ENCODE measurements around the gene CELF1. TPM values are rescaled to one million over a fixed set of nuclear protein-coding genes. Genes with fewer than 3 reads are reported as not detected.
"Not testable (repeated sequence)": the region's sequence is repeated elsewhere in the genome, so short reads cannot be mapped to it uniquely, and the experiment has no call there.

The CELF1 gene
- total RNA-seq, 6 experiments from 2014 or later, result 66.3 to 86.5 (median 71.7) TPM

- Histone ChIP-seq H3K9me3 (no peaks in the 10 kb centered on the region), H3K36me3 (no peaks in the 10 kb centered on the region), H3K4me3 (no peak overlapping the region), H3K27ac (peak overlapping the region in 1 of 3 donors; percentile 26), H3K4me1 (peaks cover 0 to 58% (median 16%) of the 10 kb centered on the region in 4 donors), H3K27me3 (no peaks in the 10 kb centered on the region)
- no peak for TF ChIP-seq CTCF (IDR thresholded peaks at IDR 0.05)
- TF ChIP-seq POLR2A (IDR thresholded peaks at IDR 0.05), result no peak
- no peak for DNase-seq
- intact Hi-C loops (cut with DNase I), result no loop called here
- ATAC-seq, result no peak
- 88% methylated on average over 6 of the region's 6 CpGs for WGBS (ENCODE audit: insufficient coverage, low coverage, low lambda C conversion rate, missing lambda C conversion rate)
These were observed 25.7 kb downstream of the CELF1 start for GRCh38 chr11:47527186-47527585.

- Histone ChIP-seq H3K4me1 (peaks cover 0 to 51% (median 15%) of the 10 kb centered on the region in 4 donors), H3K27ac (peak overlapping the region in 2 of 3 donors; percentile 7 to 13)
- intact Hi-C loops (cut with DNase I); DNase-seq; H3K4me3 ChIP-seq; H3K9me3 ChIP-seq; H3K27me3 ChIP-seq; H3K36me3 ChIP-seq; ATAC-seq: not testable (repeated sequence)
- 51% methylated on average over 9 of the region's 9 CpGs for WGBS (ENCODE audit: insufficient coverage, low coverage, low lambda C conversion rate, missing lambda C conversion rate)
These were observed 26.9 kb downstream of the CELF1 start for GRCh38 chr11:47526032-47526431.

- H3K4me1 ChIP-seq, result peaks cover 0 to 51% (median 15%) of the 10 kb centered on the region in 4 donors
- intact Hi-C loops (cut with DNase I), result no loop called here
- peak; percentile 39 to 68 (median 56) for ATAC-seq
- H3K27ac ChIP-seq, result peak overlapping the region in 2 of 3 donors; percentile 50 to 64
- 17% methylated on average over 6 of the region's 9 CpGs for WGBS (ENCODE audit: insufficient coverage, low coverage, low lambda C conversion rate, missing lambda C conversion rate)
- no peak overlapping the region for H3K4me3 ChIP-seq
- DNase-seq, result no peak
- no peaks in the 10 kb centered on the region for H3K27me3 ChIP-seq
- no peak for TF ChIP-seq POLR2A (IDR thresholded peaks at IDR 0.05)
- TF ChIP-seq CTCF (IDR thresholded peaks at IDR 0.05), result no peak
- H3K9me3 ChIP-seq, result no peaks in the 10 kb centered on the region
- no peaks in the 10 kb centered on the region for H3K36me3 ChIP-seq
These were observed 28.5 kb downstream of the CELF1 start for GRCh38 chr11:47524291-47524874.

- intact Hi-C loops (cut with DNase I), result no loop called here
- WGBS (ENCODE audit: insufficient coverage, low coverage, low lambda C conversion rate, missing lambda C conversion rate), result 4% methylated on average over 3 of the region's 3 CpGs
- no peaks in the 10 kb centered on the region for H3K27me3 ChIP-seq
- no peak overlapping the region for H3K4me3 ChIP-seq
- TF ChIP-seq CTCF (IDR thresholded peaks at IDR 0.05) (no peak), POLR2A (IDR thresholded peaks at IDR 0.05) (no peak)
- peaks cover 0 to 56% (median 17%) of the 10 kb centered on the region in 4 donors for H3K4me1 ChIP-seq
- peak overlapping the region in 2 of 3 donors; percentile 50 to 64 for H3K27ac ChIP-seq
- no peaks in the 10 kb centered on the region for H3K36me3 ChIP-seq
- DNase-seq (no peak), ATAC-seq (peak; percentile 63 to 90 (median 70))
- no peaks in the 10 kb centered on the region for H3K9me3 ChIP-seq
These were observed 29.3 kb downstream of the CELF1 start for GRCh38 chr11:47523490-47524225.
